Chondrocyte (in vitro differentiated cells): ENCODE measurements around the gene ARHGDIG. TPM values are rescaled to one million over a fixed set of nuclear protein-coding genes. Genes with fewer than 3 reads are reported as not detected.
A peak's percentile ranks its signal among the peaks of the same experiment; 100 is the strongest.
"Not testable (repeated sequence)": the region's sequence is repeated elsewhere in the genome, so short reads cannot be mapped to it uniquely, and the experiment has no call there.

Experiments used
- DNase-seq: peaks from one replicate; pipeline ENCODE4 v3.0.0; 2021; ENCODE audit warnings: mixed read lengths, low spot score
- H3K27ac Mint-ChIP-seq: one replicate; pipeline ENCODE4 v1.8.0; 2021; ENCODE audit warnings: mild to moderate bottlenecking, moderate library complexity, mixed read lengths; ENCODE audit not compliant: unreplicated experiment
- H3K27me3 Mint-ChIP-seq: 2 replicates; pipeline ENCODE4 v1.8.0; 2021; ENCODE audit warnings: low read depth, mixed read lengths
- H3K36me3 Mint-ChIP-seq: 2 replicates; pipeline ENCODE4 v1.8.0; 2021; ENCODE audit warnings: low read depth, mixed read lengths
- H3K4me1 Mint-ChIP-seq: 2 replicates; pipeline ENCODE4 v1.8.0; 2021; ENCODE audit warnings: low read depth, mild to moderate bottlenecking, mixed read lengths
- H3K4me3 Mint-ChIP-seq: one replicate; pipeline ENCODE4 v1.8.0; 2021; ENCODE audit warnings: mild to moderate bottlenecking, moderate library complexity, mixed read lengths; ENCODE audit not compliant: unreplicated experiment
- H3K9me3 Mint-ChIP-seq: 2 replicates; pipeline ENCODE4 v1.8.0; 2021; ENCODE audit warnings: low read depth, mixed read lengths
- total RNA-seq: library from RNA; stranded (reverse); gene quantifications from 3 replicates; pipeline ENCODE4 v1.2.1, GENCODE V29; 2021
- TF ChIP-seq, protein P1 (sequence below): fragments of 200-600 bp; sonication (generic); IDR thresholded peaks from 2 replicates; pipeline ENCODE4 v1.5.0; 2021; ENCODE audit warnings: antibody characterized with exemption, mild to moderate bottlenecking, moderate library complexity

Gene ARHGDIG
- total RNA-seq, 1 donor from 2014 or later: 4.0 TPM

DNA sequence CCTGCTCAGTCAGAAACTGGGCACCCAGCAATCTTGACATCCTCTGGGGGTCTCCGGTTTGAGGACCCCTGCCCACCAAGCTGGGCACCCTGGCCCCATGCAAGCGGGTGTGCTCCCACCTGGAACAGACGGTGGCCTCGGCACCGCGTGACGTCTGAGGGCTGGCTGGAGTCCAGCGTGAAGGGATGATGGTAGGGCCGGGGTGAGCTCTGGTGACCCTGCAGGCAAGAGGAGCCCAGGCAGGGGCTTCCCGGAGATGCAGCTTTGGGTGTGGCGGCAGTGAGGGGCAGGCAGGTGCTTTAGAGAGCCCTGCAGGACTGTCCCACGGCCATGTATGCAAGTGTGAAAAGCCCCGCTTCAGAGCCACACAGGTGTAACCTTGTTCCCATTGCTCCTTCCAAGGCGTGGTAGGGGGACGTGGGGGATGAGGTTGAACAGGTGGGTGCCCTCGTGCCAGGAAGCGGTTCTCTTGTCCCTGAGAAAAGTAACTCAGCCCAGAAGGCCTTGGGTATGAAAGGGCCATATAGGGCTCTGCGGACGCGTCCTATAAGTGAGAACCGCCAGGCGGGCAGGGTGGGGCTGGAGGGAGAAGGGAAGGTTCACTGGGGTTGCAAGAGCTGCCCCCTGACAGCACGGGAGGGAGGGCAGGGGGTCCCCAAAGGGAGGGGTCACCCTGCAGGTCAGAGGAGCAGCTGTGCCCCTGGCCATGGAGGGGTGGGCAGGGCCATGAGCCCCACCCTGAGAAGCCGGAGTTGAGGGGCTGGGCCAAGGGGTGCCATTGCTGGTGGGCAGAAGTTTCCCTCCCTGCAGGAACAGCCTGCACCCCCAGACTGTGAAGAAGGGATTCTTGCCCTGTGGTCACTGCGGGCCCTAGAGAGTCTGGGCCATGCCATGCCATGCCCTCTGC is 13.9 kb upstream of the ARHGDIG start:
- H3K9me3 Mint-ChIP-seq: no peaks in the 10 kb centered on the region
- no peak overlapping the region for H3K27ac Mint-ChIP-seq
- H3K36me3 Mint-ChIP-seq: peaks cover 5% of the 10 kb centered on the region
- H3K4me1 Mint-ChIP-seq: peaks cover 4% of the 10 kb centered on the region
- no peaks in the 10 kb centered on the region for H3K27me3 Mint-ChIP-seq
- DNase-seq: no peak
- TF ChIP-seq, protein P1, sequence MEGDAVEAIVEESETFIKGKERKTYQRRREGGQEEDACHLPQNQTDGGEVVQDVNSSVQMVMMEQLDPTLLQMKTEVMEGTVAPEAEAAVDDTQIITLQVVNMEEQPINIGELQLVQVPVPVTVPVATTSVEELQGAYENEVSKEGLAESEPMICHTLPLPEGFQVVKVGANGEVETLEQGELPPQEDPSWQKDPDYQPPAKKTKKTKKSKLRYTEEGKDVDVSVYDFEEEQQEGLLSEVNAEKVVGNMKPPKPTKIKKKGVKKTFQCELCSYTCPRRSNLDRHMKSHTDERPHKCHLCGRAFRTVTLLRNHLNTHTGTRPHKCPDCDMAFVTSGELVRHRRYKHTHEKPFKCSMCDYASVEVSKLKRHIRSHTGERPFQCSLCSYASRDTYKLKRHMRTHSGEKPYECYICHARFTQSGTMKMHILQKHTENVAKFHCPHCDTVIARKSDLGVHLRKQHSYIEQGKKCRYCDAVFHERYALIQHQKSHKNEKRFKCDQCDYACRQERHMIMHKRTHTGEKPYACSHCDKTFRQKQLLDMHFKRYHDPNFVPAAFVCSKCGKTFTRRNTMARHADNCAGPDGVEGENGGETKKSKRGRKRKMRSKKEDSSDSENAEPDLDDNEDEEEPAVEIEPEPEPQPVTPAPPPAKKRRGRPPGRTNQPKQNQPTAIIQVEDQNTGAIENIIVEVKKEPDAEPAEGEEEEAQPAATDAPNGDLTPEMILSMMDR: no peak
- no peak overlapping the region for H3K4me3 Mint-ChIP-seq

DNA sequence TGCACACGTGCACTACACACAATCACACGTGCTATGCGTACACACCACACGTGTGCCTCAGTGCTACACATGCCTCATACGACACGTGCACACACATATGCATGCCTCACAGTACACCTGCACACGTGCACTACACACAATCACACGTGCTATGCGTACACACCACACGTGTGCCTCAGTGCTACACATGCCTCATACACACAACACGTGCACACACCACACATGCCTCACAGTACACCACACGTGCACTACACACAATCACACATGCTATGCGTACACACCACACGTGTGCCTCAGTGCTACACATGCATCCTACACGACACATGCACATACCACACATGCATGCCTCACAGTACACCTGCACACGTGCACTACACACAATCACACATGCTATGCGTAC is 12.8 kb upstream of the ARHGDIG start:
- not testable (repeated sequence) for H3K4me3 Mint-ChIP-seq, H3K9me3 Mint-ChIP-seq, H3K4me1 Mint-ChIP-seq, DNase-seq, H3K27ac Mint-ChIP-seq, H3K36me3 Mint-ChIP-seq, H3K27me3 Mint-ChIP-seq

DNA sequence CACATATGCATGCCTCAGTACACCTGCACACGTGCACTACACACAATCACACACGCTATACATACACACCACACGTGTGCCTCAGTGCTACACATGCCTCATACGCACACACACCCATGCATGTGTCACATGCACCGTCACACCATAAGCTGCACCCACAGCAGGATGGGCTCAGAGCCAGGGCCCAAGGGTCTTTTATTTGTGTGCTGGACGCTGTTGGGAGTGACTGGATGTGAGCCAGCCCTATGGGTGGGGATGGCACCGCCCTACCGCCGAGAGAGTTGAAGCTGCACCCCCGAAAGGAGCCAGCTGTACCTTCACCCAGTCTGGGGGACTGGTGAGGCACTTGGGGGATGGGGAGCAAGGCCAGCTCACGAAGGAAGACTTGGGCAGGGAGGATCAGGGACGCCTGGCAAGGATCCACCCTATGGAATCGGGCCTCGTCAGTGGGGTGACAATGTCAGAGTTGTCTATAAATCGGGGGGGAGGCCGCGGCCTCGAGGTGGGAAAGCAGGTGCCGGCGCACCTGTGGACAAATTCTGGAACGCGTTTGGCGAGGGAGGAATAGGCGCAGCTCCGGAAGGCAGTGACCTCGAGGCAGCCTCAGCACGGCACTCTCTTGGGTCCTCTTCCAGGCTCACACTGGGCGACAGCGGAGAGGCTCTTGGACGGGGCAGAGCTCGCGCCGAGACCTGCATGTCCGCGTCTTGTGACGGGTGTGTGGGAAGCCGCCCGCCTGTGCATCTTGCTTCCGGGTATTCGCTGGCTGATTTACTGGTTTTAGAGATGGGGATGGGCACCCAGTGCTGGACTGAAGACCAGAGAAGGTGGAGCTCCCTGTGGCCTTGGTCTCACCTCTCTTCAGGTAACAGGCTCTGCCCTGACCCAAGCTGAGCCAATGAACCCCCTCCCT is 12.0 kb upstream of the ARHGDIG start:
- Mint-ChIP-seq H3K27ac (no peak overlapping the region), H3K27me3 (no peaks in the 10 kb centered on the region), H3K9me3 (no peaks in the 10 kb centered on the region), H3K36me3 (no peaks in the 10 kb centered on the region), H3K4me3 (no peak overlapping the region), H3K4me1 (peaks cover 4% of the 10 kb centered on the region)
- TF ChIP-seq, protein P1: no peak
- no peak for DNase-seq

DNA sequence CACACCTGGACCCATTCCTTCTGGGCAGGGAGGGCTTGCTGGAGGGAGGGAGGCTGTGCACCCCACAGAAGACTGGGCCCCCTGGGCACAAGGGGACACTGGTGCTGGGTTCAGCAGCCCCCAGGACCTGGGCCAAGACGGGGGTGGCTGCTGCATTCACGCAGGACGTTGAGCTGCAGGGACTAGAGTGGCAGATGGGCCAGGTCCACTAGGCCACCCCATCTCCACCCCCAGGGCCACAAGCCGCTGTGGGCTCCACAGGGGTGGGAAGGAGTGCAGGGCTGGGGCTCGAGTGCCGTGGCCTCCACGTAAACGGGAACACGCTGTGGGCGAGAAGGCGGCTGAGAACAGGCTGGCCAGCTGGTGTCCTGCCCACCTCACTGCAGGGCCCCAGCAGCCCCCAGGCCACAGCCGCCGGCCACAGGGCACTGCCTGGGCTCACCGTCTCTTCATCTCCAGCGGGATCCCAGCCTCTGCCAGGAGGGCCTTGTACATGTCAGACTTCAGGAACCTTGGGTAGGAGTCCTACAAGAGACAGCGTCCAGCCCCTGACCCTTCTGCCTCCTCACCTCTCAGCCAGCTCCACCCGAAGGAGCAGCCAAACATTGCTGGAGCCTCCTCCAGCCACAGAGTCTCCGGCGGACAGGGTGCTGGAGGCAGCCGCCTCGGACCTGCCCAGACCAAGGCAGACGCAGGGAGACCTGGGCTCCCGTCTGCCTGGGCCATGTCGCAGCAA is 11.2 kb upstream of the ARHGDIG start:
- TF ChIP-seq, protein P1: no peak
- no peak overlapping the region for H3K27ac Mint-ChIP-seq
- H3K4me3 Mint-ChIP-seq: no peak overlapping the region
- no peaks in the 10 kb centered on the region for H3K27me3 Mint-ChIP-seq
- no peak for DNase-seq
- no peaks in the 10 kb centered on the region for H3K36me3 Mint-ChIP-seq
- H3K9me3 Mint-ChIP-seq: no peaks in the 10 kb centered on the region
- peaks cover 4% of the 10 kb centered on the region for H3K4me1 Mint-ChIP-seq

DNA sequence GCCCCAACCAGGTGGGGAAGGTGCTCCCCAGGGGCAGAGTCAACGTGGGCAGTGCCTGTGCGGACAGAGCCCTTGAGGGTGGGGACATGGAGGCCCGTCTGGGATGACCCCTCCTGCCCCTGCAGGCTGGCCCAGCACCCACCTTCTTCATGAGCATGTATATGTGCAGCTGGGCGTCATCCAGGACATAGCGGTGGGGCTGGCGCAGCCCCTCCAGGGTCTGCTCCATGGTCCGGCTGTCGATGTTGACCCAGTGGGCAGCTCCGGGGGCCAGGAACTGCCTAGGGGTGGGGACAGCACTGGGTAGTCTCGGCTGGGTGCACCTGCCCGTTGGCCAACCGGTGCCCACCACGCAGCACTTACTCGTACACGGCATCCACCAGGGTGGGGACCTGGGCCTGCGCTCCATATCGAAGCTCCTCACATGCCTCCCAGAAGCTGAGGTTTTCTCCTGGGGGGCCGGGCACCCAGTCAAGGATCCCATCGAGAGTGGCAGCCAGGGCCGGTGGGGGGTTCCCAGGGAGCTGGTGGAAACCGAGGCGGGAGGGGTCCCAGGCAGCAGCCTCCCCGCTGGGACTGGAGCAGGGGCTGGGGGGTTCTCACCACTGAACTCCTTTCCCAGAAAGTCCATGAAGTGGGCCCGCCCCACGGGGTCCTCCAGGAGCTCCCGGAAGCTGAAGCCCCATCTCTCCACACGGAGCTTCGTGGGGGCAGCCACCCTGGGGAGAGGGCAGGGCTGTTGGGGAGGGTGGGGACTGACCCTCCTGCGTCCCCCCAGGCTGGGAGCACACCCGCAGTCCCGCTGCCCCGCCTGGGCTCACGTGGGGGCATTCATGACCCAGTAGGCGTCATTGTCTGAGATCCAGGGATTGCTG is 9.8 kb upstream of the ARHGDIG start:
- peak; percentile 87 for DNase-seq
- no peaks in the 10 kb centered on the region for H3K36me3 Mint-ChIP-seq
- no peak overlapping the region for H3K27ac Mint-ChIP-seq
- no peaks in the 10 kb centered on the region for H3K27me3 Mint-ChIP-seq
- H3K4me1 Mint-ChIP-seq: peaks cover 7% of the 10 kb centered on the region
- TF ChIP-seq, protein P1: no peak
- H3K4me3 Mint-ChIP-seq: no peak overlapping the region
- H3K9me3 Mint-ChIP-seq: no peaks in the 10 kb centered on the region
